GM18499 (cell line): ENCODE measurements around the gene B4GALT2.

ENCODE experiments used
- ATAC-seq: cut with Tn5 transposase; IDR thresholded peaks from one replicate; pipeline ENCODE4 v1.9.1; 2021; ENCODE audit warnings: moderate number of reproducible peaks; ENCODE audit not compliant: insufficient read depth, unreplicated experiment

B4GALT2 gene

GRCh38 chr1:43978551-43979260, at the start of gene B4GALT2:
TSS of gene B4GALT2 (plus strand) at chr1:43979210. CDS start at chr1:43981161, 1,951 bp downstream.
- ATAC-seq, result no peak

DNA sequence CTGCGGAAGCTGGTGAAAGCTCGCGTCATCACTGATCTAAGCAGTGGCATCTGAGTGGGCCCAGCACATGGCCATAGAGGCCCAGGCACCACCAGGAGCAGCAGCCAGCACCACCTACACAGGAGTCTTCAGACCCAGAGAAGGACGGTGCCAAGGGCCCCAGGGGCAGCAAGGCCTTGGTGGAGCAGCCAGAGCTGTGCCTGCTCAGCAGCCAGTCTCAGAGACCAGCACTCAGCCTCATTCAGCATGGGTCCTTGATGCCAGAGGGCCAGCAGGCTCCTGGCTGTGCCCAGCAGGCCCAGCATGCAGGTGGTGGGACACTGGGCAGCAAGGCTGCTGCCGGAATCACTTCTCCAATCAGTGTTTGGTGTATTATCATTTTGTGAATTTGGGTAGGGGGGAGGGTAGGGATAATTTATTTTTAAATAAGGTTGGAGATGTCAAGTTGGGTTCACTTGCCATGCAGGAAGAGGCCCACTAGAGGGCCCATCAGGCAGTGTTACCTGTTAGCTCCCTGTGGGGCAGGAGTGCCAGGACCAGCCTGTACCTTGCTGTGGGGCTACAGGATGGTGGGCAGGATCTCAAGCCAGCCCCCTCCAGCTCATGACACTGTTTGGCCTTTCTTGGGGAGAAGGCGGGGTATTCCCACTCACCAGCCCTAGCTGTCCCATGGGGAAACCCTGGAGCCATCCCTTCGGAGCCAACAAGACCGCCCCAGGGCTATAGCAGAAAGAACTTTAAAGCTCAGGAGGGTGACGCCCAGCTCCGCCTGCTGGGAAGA, 48.7 kb upstream of the B4GALT2 start:
- ATAC-seq, result no peak

DNA sequence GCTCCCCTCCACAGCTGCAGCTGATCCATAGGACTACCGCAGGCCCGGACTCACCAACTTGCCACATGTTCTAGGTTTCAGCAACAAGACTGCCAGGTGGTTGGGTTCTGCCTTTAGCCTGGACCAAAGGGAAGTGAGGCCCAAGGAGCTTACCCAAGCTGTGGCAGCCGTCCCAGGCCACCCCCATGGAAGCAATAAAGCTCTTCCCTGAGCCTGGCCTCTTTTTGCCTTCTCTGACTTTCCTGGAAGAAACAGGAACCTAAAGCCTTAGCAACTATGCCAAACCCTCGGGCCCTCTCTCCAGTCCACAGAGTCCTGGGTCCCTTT, 48.1 kb upstream of the B4GALT2 start:
- no peak for ATAC-seq

DNA sequence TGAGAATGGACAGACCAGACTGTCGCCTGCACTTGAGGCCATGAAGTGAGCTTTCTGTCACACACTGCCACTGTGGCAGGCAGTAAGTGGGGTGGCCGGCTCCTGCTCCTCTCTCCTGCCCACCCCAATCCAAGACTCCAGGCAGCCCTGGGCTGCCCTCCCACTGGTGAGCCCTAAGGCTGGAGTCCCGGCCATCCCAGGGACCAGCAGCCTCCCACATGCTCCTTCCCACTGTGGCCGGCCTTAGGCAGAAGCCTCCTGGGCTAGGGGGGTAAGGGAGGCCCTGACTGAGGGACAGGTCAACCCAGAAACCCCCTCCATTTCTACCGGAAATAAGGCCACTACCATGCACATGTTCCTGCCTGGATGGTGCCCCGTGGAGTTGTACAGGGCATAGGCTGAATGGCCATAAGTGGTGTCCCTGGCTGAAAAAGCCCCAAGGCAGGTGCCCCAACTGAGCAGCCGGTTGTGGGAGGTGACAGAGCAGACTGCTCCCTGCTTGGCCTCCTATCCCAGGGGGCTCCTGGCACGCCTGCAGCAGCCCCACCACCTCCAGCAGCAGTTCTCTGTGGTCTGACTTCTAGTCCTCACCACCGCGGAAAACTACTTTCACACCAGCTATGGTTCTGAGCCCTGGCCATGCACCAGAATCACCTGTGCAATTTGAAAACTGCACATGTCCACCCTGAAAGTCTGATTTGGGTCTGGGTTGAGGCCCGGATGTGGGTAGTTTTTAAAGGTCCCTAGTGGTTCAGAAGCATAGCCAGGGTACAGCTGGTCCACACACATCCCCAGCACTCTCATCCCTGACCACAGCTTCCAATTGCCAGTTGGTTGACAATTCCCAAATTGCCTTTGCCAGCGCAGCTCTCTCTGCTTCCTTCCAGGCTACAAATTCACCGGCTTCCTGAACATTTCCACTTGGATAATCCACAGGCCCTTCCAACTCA, 47.0 kb upstream of the B4GALT2 start:
- no peak for ATAC-seq

- no peak for ATAC-seq
These were observed 46.1 kb upstream of the B4GALT2 start for GRCh38 chr1:43932786-43933385.

DNA sequence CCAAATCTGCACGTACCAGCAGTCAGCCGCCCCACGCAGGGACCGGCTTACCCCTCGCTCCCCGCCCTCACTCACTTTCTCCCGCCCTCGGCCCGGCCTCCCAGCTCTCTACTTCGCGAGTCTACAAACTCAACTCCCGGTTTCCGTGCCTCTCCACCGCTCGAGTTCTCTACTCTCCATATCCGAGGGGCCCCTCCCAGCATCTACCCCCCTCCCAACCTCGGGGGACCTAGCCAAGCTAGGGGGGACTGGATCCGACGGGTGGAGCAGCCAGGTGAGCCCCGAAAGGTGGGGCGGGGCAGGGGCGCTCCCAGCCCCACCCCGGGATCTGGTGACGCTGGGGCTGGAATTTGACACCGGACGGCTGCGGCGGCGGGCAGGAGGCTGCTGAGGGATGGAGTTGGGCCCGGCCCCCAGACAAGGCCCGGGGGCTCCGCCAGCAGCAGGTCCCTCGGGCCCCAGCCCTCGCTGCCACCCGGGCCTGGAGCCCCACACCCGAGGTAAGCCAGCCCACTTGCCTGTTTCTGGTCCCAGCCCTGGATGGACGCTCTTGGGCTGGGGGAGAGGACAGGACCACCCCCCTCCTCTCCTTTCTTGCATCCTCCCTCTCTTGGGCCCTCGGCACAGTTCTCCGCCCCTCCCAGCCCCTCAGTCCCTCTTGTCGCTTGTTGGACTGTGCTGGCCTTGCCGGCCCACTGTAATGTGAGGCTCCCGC, 45.5 kb upstream of the B4GALT2 start, which contains the start of gene ARTN:
TSS of gene ARTN (plus strand) at position 416 of the 715 bp plus-strand sequence. CDS start 1,856 bp downstream, outside the sequence.
- ATAC-seq, result no peak

GRCh38 chr1:43934101-43934985, 44.7 kb upstream of the B4GALT2 start:
- no peak for ATAC-seq

- ATAC-seq, result no peak
These were observed 44.1 kb upstream of the B4GALT2 start for GRCh38 chr1:43934986-43935324.

- no peak for ATAC-seq
These were observed 43.1 kb upstream of the B4GALT2 start for GRCh38 chr1:43935711-43936427.

- ATAC-seq, result no peak
These were observed 42.4 kb upstream of the B4GALT2 start for GRCh38 chr1:43936431-43937151.

DNA sequence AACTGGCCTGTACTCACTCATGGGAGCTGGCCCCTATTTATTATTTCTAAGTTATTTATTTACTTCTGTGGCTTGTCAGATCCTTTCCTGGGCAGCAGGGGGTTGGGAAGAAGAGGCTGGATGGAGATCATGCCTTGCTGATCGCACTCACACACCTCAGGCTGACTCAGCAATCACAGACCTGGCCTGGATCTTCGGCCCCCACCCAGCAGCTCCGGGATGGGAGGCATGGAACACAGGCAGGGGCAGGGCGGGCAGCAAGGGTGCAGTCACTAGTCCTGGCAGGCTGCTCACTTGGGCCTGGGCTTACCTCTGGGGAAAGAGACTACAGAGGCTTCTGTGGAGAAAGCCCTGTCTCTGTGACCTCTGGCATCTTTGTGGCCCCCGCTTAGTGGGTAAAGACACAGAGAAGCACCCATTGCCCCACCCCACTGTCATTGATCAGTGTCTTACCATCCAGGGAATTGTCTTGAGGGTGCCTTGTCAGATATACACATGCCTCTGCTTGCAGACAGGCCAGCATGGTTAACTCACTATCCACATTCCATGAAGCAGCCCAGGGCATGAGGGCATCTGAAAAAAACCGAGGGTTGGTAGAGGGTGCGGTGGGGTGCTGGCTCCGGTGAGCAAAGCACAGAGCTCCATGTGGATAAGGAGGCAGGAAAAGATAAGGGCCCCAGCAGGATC, 41.7 kb upstream of the B4GALT2 start:
- no peak for ATAC-seq

DNA sequence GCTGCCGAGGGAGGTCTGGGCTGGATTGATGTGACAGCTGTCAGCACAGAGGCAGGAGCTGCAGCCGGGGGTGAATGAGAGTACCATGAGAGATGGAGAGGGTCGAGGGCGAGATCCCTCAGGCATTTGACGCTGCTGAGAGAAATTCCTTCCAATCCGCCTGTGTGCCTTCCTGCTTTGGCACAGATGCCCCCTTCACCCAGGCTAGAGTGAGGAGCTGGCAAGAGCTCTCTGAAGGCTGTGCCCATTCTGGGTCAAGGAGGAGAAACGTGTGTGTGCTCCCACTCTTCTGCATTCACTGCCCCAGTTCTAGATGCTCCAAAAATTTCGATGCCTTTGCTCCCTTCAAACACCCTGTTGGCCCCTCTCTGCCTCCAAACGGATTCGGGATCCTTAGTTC, 40.6 kb upstream of the B4GALT2 start:
- no peak for ATAC-seq

DNA sequence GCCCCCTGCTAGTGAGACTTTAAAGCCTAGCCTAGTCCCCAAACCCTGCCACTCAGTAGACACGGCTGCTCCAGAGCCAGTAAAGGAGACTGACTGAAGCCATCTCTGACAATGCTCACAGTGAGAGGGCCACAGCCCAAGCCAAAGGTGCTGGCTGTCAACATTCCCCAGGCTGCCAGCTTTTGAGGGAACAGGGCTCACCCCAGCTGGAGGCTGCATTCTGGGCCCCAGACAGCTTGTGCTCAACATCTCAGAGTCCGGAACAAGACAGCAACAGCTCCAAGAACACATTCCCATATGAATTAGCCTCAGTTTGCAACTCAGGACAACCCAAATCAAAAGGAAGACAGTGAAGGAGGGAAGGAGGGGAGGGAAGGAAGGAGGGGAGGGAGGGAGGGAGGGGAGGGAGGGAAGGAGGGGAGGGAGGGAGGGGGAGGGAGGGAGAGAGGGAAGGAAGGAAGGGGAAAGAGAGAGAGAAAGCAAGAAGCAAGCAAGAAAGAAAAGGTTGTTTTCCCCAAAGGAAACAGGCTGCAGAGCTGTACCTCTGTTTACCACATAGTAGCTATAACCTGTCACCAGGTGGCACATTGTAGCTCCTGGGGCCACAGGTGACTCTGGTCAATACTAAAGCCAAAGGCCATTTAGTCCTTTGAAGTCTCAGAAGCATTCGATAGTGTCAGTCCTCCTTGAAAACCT, 40.0 kb upstream of the B4GALT2 start:
- no peak for ATAC-seq

- ATAC-seq, result no peak
These were observed 36.6 kb upstream of the B4GALT2 start for GRCh38 chr1:43942411-43942810.

GRCh38 chr1:43944860-43945259, 34.1 kb upstream of the B4GALT2 start:
- ATAC-seq, result no peak

DNA sequence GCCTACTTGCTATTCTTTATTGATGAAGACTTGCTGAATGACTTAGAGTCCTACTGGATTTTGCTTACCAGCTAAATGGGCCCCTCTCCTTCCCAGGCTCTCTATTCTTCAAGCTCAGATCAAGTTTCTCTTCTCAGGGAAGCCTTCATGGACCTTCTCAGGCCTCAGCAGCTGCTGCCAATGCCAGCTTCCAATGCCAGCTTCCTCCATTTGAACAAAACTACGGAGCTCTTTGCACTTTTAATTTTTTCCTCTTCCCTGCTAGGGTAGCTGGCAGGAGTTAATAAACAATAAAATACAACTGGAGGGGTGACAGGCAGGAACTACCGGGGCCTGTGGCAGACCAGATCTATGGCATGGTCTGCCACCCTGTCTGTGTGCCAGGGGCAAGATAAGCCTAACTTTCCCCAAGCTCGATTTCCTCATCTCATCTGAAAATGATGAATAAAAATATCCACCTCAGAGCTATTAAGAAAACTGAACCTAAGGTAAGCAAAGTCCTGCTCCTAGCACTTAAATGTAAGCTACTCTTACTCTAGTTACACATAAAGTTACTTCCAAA, 33.3 kb upstream of the B4GALT2 start:
- ATAC-seq, result no peak
